Testis (tissue), 3 donors: ENCODE results near the gene SLC16A13. TPM values are rescaled to one million over a fixed set of nuclear protein-coding genes. Genes with fewer than 3 reads are reported as not detected.

ENCODE experiments used
- DNase-seq: peaks from one replicate; pipeline ENCODE4 v3.0.0-alpha.2; 2019
- H3K27ac ChIP-seq, 2 donors: fragments of 200-600 bp; sonication (generic); one replicate each; pipeline ENCODE4 v1.5.1; 2019
- H3K27me3 ChIP-seq: fragments of 200-600 bp; sonication (generic); one replicate; pipeline ENCODE4 v1.5.1; 2019
- H3K36me3 ChIP-seq: fragments of 200-600 bp; sonication (generic); one replicate; pipeline ENCODE4 v1.5.1; 2017; ENCODE audit warnings: low read depth; ENCODE audit errors: missing control alignments
- H3K4me1 ChIP-seq: fragments of 200-600 bp; sonication (generic); one replicate; pipeline ENCODE4 v1.5.1; 2019
- H3K4me3 ChIP-seq, 2 donors: fragments of 200-600 bp; sonication (generic); one replicate each; pipeline ENCODE4 v1.5.1; 2017 to 2019
- H3K9me3 ChIP-seq: fragments of 200-600 bp; sonication (generic); one replicate; pipeline ENCODE4 v1.5.1; 2017
- POLR2A ChIP-seq: fragments of 450-650 bp; IDR thresholded peaks from one replicate; pipeline ENCODE4 v1.6.1; 2017; ENCODE audit warnings: antibody characterized with exemption, mild to moderate bottlenecking, moderate library complexity
- WGBS, 2 donors: methylation state at CpG; one replicate each; pipeline ENCODE4 v1.1.5; 2018; 5-methylcytosine and 5-hydroxymethylcytosine counted together
- intact Hi-C: fragments of 100-400 bp; cut with DNase I; formaldehyde crosslinking; loops from one replicate; pipeline ENCODE4 v1.15.1; 2023; ENCODE audit warnings: low total_unique reads
- polyA plus RNA-seq: library from polyadenylated mRNA; stranded (reverse); fragments of 350-450 nt; fragmentation: Illumina TruSeq; extraction: RNeasy Lipid Tissue Mini Kit (QIAGEN cat#74804); gene quantifications from one replicate; pipeline ENCODE4 v1.2.3, GENCODE V29; 2014; ENCODE audit warnings: low read depth, low replicate concordance; ENCODE audit not compliant: insufficient read depth
- total RNA-seq, 2 donors: library from RNA; depleted of rRNA; stranded (reverse); fragments of >200 nt; gene quantifications; one replicate each; pipeline ENCODE4 v1.2.3, GENCODE V29; 2016
- TF ChIP-seq, protein P1 (sequence below), 3 experiments: fragments of 450-650 bp in 2 of 3; fragments of 200-600 bp in 1 of 3; sonication (generic) in 1 of 3; IDR thresholded peaks; one replicate each; pipeline ENCODE4 v1.5.1; 2016 to 2019; ENCODE audit warnings: antibody characterized with exemption in 3 of 3, mild to moderate bottlenecking in 2 of 3, moderate library complexity in 1 of 3

SLC16A13 gene
- total and polyA plus RNA-seq, 3 donors from 2014 or later: 1.9 to 2.2 (median 2.0) TPM

- no peaks in the 10 kb centered on the region for H3K4me1 ChIP-seq
- TF ChIP-seq, protein P1, sequence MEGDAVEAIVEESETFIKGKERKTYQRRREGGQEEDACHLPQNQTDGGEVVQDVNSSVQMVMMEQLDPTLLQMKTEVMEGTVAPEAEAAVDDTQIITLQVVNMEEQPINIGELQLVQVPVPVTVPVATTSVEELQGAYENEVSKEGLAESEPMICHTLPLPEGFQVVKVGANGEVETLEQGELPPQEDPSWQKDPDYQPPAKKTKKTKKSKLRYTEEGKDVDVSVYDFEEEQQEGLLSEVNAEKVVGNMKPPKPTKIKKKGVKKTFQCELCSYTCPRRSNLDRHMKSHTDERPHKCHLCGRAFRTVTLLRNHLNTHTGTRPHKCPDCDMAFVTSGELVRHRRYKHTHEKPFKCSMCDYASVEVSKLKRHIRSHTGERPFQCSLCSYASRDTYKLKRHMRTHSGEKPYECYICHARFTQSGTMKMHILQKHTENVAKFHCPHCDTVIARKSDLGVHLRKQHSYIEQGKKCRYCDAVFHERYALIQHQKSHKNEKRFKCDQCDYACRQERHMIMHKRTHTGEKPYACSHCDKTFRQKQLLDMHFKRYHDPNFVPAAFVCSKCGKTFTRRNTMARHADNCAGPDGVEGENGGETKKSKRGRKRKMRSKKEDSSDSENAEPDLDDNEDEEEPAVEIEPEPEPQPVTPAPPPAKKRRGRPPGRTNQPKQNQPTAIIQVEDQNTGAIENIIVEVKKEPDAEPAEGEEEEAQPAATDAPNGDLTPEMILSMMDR (IDR thresholded peaks at IDR 0.05): peak in 1 of 3 experiments; percentile 54
- TF ChIP-seq POLR2A: no peak
- no peak overlapping the region for H3K27ac ChIP-seq
- no peak for DNase-seq
- H3K4me3 ChIP-seq: no peak overlapping the region
- intact Hi-C loops: loop anchor here (10.0 kb wide), 1 partner anchor 337 kb away; no protein-coding TSS in a partner anchor
- no peaks in the 10 kb centered on the region for H3K27me3 ChIP-seq
- H3K9me3 ChIP-seq: no peaks in the 10 kb centered on the region
- no peaks in the 10 kb centered on the region for H3K36me3 ChIP-seq
- 72 to 80% methylated on average over 10 of the region's 10 CpGs for WGBS, 2 donors
Observed at GRCh38 chr17:7001318-7001961, 34.4 kb upstream of the SLC16A13 start.

GRCh38 chr17:7002288-7003047, 33.3 kb upstream of the SLC16A13 start:
- Histone ChIP-seq H3K36me3 (no peaks in the 10 kb centered on the region), H3K4me1 (no peaks in the 10 kb centered on the region), H3K27me3 (no peaks in the 10 kb centered on the region), H3K27ac (no peak overlapping the region), H3K4me3 (no peak overlapping the region), H3K9me3 (no peaks in the 10 kb centered on the region)
- WGBS, 2 donors: 94 to 95% methylated on average over 6 of the region's 6 CpGs
- intact Hi-C loops: loop anchor here (10.0 kb wide), 1 partner anchor 338 kb away; no protein-coding TSS in a partner anchor
- DNase-seq: no peak
- TF ChIP-seq, protein P1 (IDR thresholded peaks at IDR 0.05): no peak
- no peak for TF ChIP-seq POLR2A

GRCh38 chr17:7003745-7004144, 32.1 kb upstream of the SLC16A13 start:
- 90 to 95% methylated on average over 2 of the region's 2 CpGs for WGBS, 2 donors
- intact Hi-C loops: loop anchor here (10.0 kb wide), 1 partner anchor 339 kb away; no protein-coding TSS in a partner anchor
- no peak overlapping the region for H3K27ac ChIP-seq
- no peak overlapping the region for H3K4me3 ChIP-seq
- no peaks in the 10 kb centered on the region for H3K4me1 ChIP-seq
- H3K27me3 ChIP-seq: no peaks in the 10 kb centered on the region
- no peaks in the 10 kb centered on the region for H3K36me3 ChIP-seq
- H3K9me3 ChIP-seq: no peaks in the 10 kb centered on the region
- no peak for DNase-seq
- TF ChIP-seq, protein P1 (IDR thresholded peaks at IDR 0.05): no peak
- no peak for TF ChIP-seq POLR2A

GRCh38 chr17:7004398-7005253, 31.2 kb upstream of the SLC16A13 start:
- DNase-seq: no peak
- intact Hi-C loops: loop anchor here (10.0 kb wide), 1 partner anchor 340 kb away; no protein-coding TSS in a partner anchor
- H3K36me3 ChIP-seq: no peaks in the 10 kb centered on the region
- no peak overlapping the region for H3K4me3 ChIP-seq
- no peaks in the 10 kb centered on the region for H3K4me1 ChIP-seq
- 77 to 97% methylated on average over 2 of the region's 2 CpGs for WGBS, 2 donors
- TF ChIP-seq POLR2A: no peak
- TF ChIP-seq, protein P1 (IDR thresholded peaks at IDR 0.05): peak; percentile 25 to 66 (median 46)
- no peaks in the 10 kb centered on the region for H3K9me3 ChIP-seq
- no peak overlapping the region for H3K27ac ChIP-seq
- H3K27me3 ChIP-seq: no peaks in the 10 kb centered on the region
